Measurements from ENCODE around the gene PEX7. TPM values are rescaled to one million over a fixed set of nuclear protein-coding genes. Genes with fewer than 3 reads are reported as not detected.

Gene PEX7
- total RNA-seq, 1 experiment from 2014 or later = 6.4 TPM

- Mint-ChIP-seq H3K9me3 (ENCODE audit: unreplicated experiment) (no peaks in the 10 kb centered on the region), H3K27ac (ENCODE audit: unreplicated experiment) (no peak overlapping the region), H3K4me1 (ENCODE audit: low read depth, unreplicated experiment) (no peaks in the 10 kb centered on the region), H3K4me3 (ENCODE audit: unreplicated experiment) (no peak overlapping the region), H3K27me3 (ENCODE audit: insufficient read depth, unreplicated experiment) (no peaks in the 10 kb centered on the region), H3K36me3 (ENCODE audit: insufficient read depth, unreplicated experiment) (no peaks in the 10 kb centered on the region)
- CTCF ChIA-PET = interaction anchor here (0.7 kb wide), 2 partner anchors 138 to 208 kb away, joined by 5 to 6 read pairs; no protein-coding TSS in a partner anchor
- POLR2A ChIA-PET = no interaction called here
- DNase-seq = no peak
- intact Hi-C loops (cut with micrococcal nuclease; ENCODE audit: unreplicated experiment) = no loop called here
- no TSS peak for BruUV-seq (replicated peaks)
- H3K4me3 ChIP-seq (ENCODE audit: low read depth, low read length) = no peak overlapping the region
- H3K36me3 ChIP-seq (ENCODE audit: control insufficient read depth, insufficient read depth, low read length) = no peaks in the 10 kb centered on the region
- no peaks in the 10 kb centered on the region for H3K27me3 ChIP-seq (replicated peaks; ENCODE audit: control insufficient read depth, insufficient read depth, low read length)
- no peak for TF ChIP-seq CTCF (IDR thresholded peaks at IDR 0.05; ENCODE audit: insufficient read depth in 1 of 2, low read depth in 1 of 2, low read length in 1 of 2, severe bottlenecking in 1 of 2, unreplicated experiment in 1 of 2)
- H3K4me1 ChIP-seq = no peaks in the 10 kb centered on the region
- no peaks in the 10 kb centered on the region for H3K9me3 ChIP-seq
These were observed 40.2 kb upstream of the PEX7 start for GRCh38 chr6:136782021-136782770.

GRCh38 chr6:136783021-136783420 is 39.4 kb upstream of the PEX7 start:
- Mint-ChIP-seq H3K27me3 (ENCODE audit: insufficient read depth, unreplicated experiment) (no peaks in the 10 kb centered on the region), H3K4me3 (ENCODE audit: unreplicated experiment) (no peak overlapping the region)
- POLR2A ChIA-PET = no interaction called here

More at GRCh38 chr6:136783021-136783420, 39.4 kb upstream of the PEX7 start:
- Histone ChIP-seq H3K27me3 (replicated peaks; ENCODE audit: control insufficient read depth, insufficient read depth, low read length) (no peaks in the 10 kb centered on the region), H3K9me3 (no peaks in the 10 kb centered on the region), H3K36me3 (ENCODE audit: control insufficient read depth, insufficient read depth, low read length) (no peaks in the 10 kb centered on the region), H3K4me1 (no peaks in the 10 kb centered on the region), H3K4me3 (ENCODE audit: low read depth, low read length) (no peak overlapping the region)
- Mint-ChIP-seq H3K4me1 (ENCODE audit: low read depth, unreplicated experiment) (no peaks in the 10 kb centered on the region), H3K27ac (ENCODE audit: unreplicated experiment) (no peak overlapping the region), H3K9me3 (ENCODE audit: unreplicated experiment) (no peaks in the 10 kb centered on the region), H3K36me3 (ENCODE audit: insufficient read depth, unreplicated experiment) (no peaks in the 10 kb centered on the region)
- no peak for DNase-seq
- no peak for TF ChIP-seq CTCF (IDR thresholded peaks at IDR 0.05; ENCODE audit: insufficient read depth in 1 of 2, low read depth in 1 of 2, low read length in 1 of 2, severe bottlenecking in 1 of 2, unreplicated experiment in 1 of 2)
- BruUV-seq (replicated peaks) = no TSS peak
- intact Hi-C loops (cut with micrococcal nuclease; ENCODE audit: unreplicated experiment) = no loop called here
- CTCF ChIA-PET = no interaction called here
